Gastrocnemius medialis (tissue), 4 donors: ENCODE data around the gene PARD3.

Experiments
- POLR2A ChIP-seq, 2 donors: fragments of 450-650 bp; IDR thresholded peaks; one replicate each; pipeline ENCODE4 v1.6.1; 2017; ENCODE audit warnings: antibody characterized with exemption in 2 of 2, mild to moderate bottlenecking in 2 of 2, moderate library complexity in 2 of 2
- TF ChIP-seq, protein P1 (sequence below), 5 experiments: fragments of 450-650 bp in 3 of 5; fragments of 200-600 bp in 2 of 5; sonication (generic) in 2 of 5; IDR thresholded peaks in 4 of 5; conservative IDR thresholded peaks in 1 of 5; 1 replicate in 4 of 5; 2 replicates in 1 of 5; pipeline ENCODE4 v1.5.1; 2016 to 2019; ENCODE audit warnings: antibody characterized with exemption in 5 of 5, mild to moderate bottlenecking in 3 of 5, moderate library complexity in 3 of 5

DNA sequence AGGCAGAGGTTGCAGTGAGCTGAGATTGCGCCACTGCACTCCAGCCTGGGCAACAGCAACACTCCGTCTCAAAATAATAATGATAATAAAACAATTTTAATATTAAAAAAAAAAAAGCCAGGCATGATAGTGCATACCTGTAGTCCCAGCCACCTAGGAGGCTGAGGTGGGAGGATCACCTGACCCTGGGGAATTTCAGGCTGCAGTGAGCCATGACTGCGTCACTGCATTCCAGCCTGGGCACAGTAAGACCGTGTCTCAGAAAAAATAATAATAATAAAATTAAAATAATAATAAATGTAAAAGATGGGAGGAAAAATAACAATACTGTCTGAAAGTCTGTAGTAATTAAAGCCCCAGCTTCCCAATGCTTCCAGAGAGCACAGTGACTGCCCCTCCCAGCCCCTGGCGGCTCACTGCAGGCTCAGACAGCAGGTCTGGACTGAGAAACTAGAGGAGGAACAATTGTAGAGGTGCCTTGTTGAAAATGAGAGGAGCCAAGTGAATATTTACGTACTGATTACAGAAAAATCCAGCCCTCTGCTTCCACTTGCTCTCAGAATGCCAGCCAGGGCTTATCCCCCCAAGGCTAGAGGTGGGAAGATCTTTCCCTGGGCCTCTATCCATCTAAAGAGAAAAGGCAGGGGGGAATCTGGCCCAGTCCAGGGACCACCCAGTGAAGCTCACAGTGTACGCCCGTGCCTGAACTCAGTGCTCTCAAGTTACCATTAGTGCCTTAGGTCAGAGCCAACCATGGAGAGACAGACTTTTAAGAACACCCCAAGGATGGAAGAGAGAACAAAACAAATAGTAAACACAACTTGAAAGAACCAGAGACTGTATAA is 112.8 kb downstream of the PARD3 start:
- TF ChIP-seq, protein P1, sequence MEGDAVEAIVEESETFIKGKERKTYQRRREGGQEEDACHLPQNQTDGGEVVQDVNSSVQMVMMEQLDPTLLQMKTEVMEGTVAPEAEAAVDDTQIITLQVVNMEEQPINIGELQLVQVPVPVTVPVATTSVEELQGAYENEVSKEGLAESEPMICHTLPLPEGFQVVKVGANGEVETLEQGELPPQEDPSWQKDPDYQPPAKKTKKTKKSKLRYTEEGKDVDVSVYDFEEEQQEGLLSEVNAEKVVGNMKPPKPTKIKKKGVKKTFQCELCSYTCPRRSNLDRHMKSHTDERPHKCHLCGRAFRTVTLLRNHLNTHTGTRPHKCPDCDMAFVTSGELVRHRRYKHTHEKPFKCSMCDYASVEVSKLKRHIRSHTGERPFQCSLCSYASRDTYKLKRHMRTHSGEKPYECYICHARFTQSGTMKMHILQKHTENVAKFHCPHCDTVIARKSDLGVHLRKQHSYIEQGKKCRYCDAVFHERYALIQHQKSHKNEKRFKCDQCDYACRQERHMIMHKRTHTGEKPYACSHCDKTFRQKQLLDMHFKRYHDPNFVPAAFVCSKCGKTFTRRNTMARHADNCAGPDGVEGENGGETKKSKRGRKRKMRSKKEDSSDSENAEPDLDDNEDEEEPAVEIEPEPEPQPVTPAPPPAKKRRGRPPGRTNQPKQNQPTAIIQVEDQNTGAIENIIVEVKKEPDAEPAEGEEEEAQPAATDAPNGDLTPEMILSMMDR (IDR thresholded peaks at IDR 0.05 in 4 of 5, conservative IDR thresholded peaks at IDR 0.05 in 1 of 5): no peak
- TF ChIP-seq POLR2A (IDR thresholded peaks at IDR 0.05): no peak
